HEK293 (cell line): ENCODE results near the gene SMC4.

Source experiments
- CTCF ChIA-PET: fragments of 350-600 bp; formaldehyde crosslinking; extraction: SDS; loops from one replicate; lab custom pipeline; 2021; ENCODE audit warnings: antibody characterized with exemption; lab: Yijun Ruan, JAX
- POLR2A ChIA-PET: fragments of 300-600 bp; formaldehyde crosslinking; extraction: SDS; loops from one replicate; lab custom pipeline; 2020; ENCODE audit warnings: antibody characterized with exemption, inconsistent platforms; lab: Yijun Ruan, JAX
- H3K27ac ChIP-seq: fragments of 200-500 bp; sonication (Bioruptor generic); 2 replicates; pipeline ENCODE4 v1.5.1; 2014; ENCODE audit warnings: low read depth, low read length, control low read depth, inconsistent platforms; ENCODE audit errors: extremely low read depth
- H3K36me3 ChIP-seq, 2 experiments: fragments of 200-500 bp in 1 of 2; sonication (Bioruptor generic) in 1 of 2; 1 replicate in 1 of 2; 2 replicates in 1 of 2; pipeline ENCODE4 v1.5.1; 2014 to 2017; ENCODE audit warnings: inconsistent platforms in 2 of 2, low read length in 2 of 2; ENCODE audit not compliant: control insufficient read depth in 2 of 2, insufficient read depth in 1 of 2
- H3K4me1 ChIP-seq: fragments of 200-500 bp; sonication (Bioruptor generic); 2 replicates; pipeline ENCODE4 v1.5.1; 2014; ENCODE audit warnings: mild to moderate bottlenecking, low read length, inconsistent platforms; ENCODE audit not compliant: control insufficient read depth, insufficient read depth
- H3K4me3 ChIP-seq: 2 replicates; pipeline ENCODE4 v1.5.1; 2011; ENCODE audit warnings: low read depth, mild to moderate bottlenecking, control low read depth, low read length, moderate library complexity
- H3K9me3 ChIP-seq: fragments of 200-500 bp; sonication (Bioruptor generic); 2 replicates; pipeline ENCODE4 v1.5.1; 2014; ENCODE audit warnings: low read depth, low read length, inconsistent platforms; ENCODE audit not compliant: control insufficient read depth, insufficient read depth
- EGR2 ChIP-seq: fragments of 450-650 bp; formaldehyde crosslinking; IDR thresholded peaks from 2 replicates; pipeline ENCODE4 v1.5.1; 2016; ENCODE audit warnings: low read depth, missing biosample characterization, missing genetic modification characterization
- HIC1 ChIP-seq: fragments of 450-650 bp; formaldehyde crosslinking; IDR thresholded peaks from 2 replicates; pipeline ENCODE4 v1.5.1; 2016; ENCODE audit warnings: missing biosample characterization, missing genetic modification characterization
- KLF17 ChIP-seq: fragments of 450-650 bp; formaldehyde crosslinking; IDR thresholded peaks from 2 replicates; pipeline ENCODE4 v1.5.1; 2016; ENCODE audit warnings: missing biosample characterization, missing genetic modification characterization
- MYNN ChIP-seq: fragments of 450-650 bp; formaldehyde crosslinking; IDR thresholded peaks from 2 replicates; pipeline ENCODE4 v1.5.1; 2016; ENCODE audit warnings: missing biosample characterization, missing genetic modification characterization, borderline replicate concordance
- MZF1 ChIP-seq: fragments of 450-650 bp; formaldehyde crosslinking; IDR thresholded peaks from 2 replicates; pipeline ENCODE4 v1.5.1; 2017; ENCODE audit warnings: missing biosample characterization, missing genetic modification characterization, borderline replicate concordance
- ZBTB11 ChIP-seq: fragments of 450-650 bp; formaldehyde crosslinking; conservative IDR thresholded peaks from 2 replicates; pipeline ENCODE4 v1.5.1; 2016; ENCODE audit warnings: low read depth, missing biosample characterization, missing genetic modification characterization
- ZBTB20 ChIP-seq: fragments of 450-650 bp; formaldehyde crosslinking; IDR thresholded peaks from 2 replicates; pipeline ENCODE4 v1.5.1; 2016; ENCODE audit warnings: missing biosample characterization, missing genetic modification characterization
- ZBTB7A ChIP-seq: fragments of 450-650 bp; formaldehyde crosslinking; IDR thresholded peaks from 2 replicates; pipeline ENCODE4 v1.5.1; 2016; ENCODE audit warnings: low read depth, missing biosample characterization, missing genetic modification characterization
- ZNF138 ChIP-seq: fragments of 450-650 bp; formaldehyde crosslinking; IDR thresholded peaks from 2 replicates; pipeline ENCODE4 v1.5.1; 2016; ENCODE audit warnings: missing biosample characterization, missing genetic modification characterization, borderline replicate concordance
- ZNF155 ChIP-seq: fragments of 450-650 bp; formaldehyde crosslinking; IDR thresholded peaks from 2 replicates; pipeline ENCODE4 v1.5.1; 2016; ENCODE audit warnings: missing biosample characterization, missing genetic modification characterization
- ZNF157 ChIP-seq: fragments of 450-650 bp; formaldehyde crosslinking; IDR thresholded peaks from 2 replicates; pipeline ENCODE4 v1.5.1; 2016; ENCODE audit warnings: missing biosample characterization, missing genetic modification characterization
- ZNF18 ChIP-seq: fragments of 450-650 bp; formaldehyde crosslinking; IDR thresholded peaks from 2 replicates; pipeline ENCODE4 v1.5.1; 2016; ENCODE audit warnings: missing biosample characterization, missing genetic modification characterization
- ZNF398 ChIP-seq: fragments of 450-650 bp; formaldehyde crosslinking; IDR thresholded peaks from 2 replicates; pipeline ENCODE4 v1.5.1; 2017; ENCODE audit warnings: missing biosample characterization, missing genetic modification characterization
- ZNF416 ChIP-seq: fragments of 450-650 bp; formaldehyde crosslinking; IDR thresholded peaks from 2 replicates; pipeline ENCODE4 v1.5.1; 2016; ENCODE audit warnings: missing biosample characterization, missing genetic modification characterization
- ZNF501 ChIP-seq: fragments of 450-650 bp; formaldehyde crosslinking; IDR thresholded peaks from 2 replicates; pipeline ENCODE4 v1.5.1; 2016; ENCODE audit warnings: missing biosample characterization, missing genetic modification characterization
- ZNF548 ChIP-seq: fragments of 450-650 bp; formaldehyde crosslinking; IDR thresholded peaks from 2 replicates; pipeline ENCODE4 v1.5.1; 2016; ENCODE audit warnings: missing biosample characterization, missing genetic modification characterization
- ZNF555 ChIP-seq: fragments of 450-650 bp; formaldehyde crosslinking; conservative IDR thresholded peaks from 2 replicates; pipeline ENCODE4 v1.5.1; 2017; ENCODE audit warnings: missing biosample characterization, mild to moderate bottlenecking, missing genetic modification characterization, inconsistent platforms
- ZNF571 ChIP-seq: fragments of 450-650 bp; formaldehyde crosslinking; IDR thresholded peaks from 2 replicates; pipeline ENCODE4 v1.5.0; 2017; ENCODE audit warnings: missing biosample characterization, missing genetic modification characterization
- ZNF747 ChIP-seq: fragments of 450-650 bp; formaldehyde crosslinking; IDR thresholded peaks from 2 replicates; pipeline ENCODE4 v1.5.1; 2016; ENCODE audit warnings: missing biosample characterization, missing genetic modification characterization

SMC4 gene

GRCh38 chr3:160455846-160456245, 56.4 kb downstream of the SMC4 start:
- CTCF ChIA-PET, result interaction anchor here (0.6 kb wide), 1 partner anchor 1195 kb away, joined by 3 read pairs; no protein-coding TSS in a partner anchor
- TF ChIP-seq MYNN (tag by site-specific recombination) (no peak), HIC1 (tag by site-specific recombination) (no peak), ZNF501 (tag by site-specific recombination) (no peak), ZBTB7A (tag by site-specific recombination) (no peak), ZNF416 (tag by site-specific recombination) (no peak)
- Histone ChIP-seq H3K4me3 (no peak overlapping the region), H3K27ac (no peak overlapping the region), H3K9me3 (no peaks in the 10 kb centered on the region), H3K4me1 (no peaks in the 10 kb centered on the region), H3K36me3 (no peaks in the 10 kb centered on the region)
- POLR2A ChIA-PET, result no interaction called here

- Histone ChIP-seq H3K27ac (no peak overlapping the region), H3K36me3 (no peaks in the 10 kb centered on the region), H3K4me3 (no peak overlapping the region), H3K9me3 (no peaks in the 10 kb centered on the region), H3K4me1 (no peaks in the 10 kb centered on the region)
- POLR2A ChIA-PET, result interaction anchor here (2.9 kb wide), 1 partner anchor 8 kb away, joined by 13 read pairs; the partner anchor contains the start of gene TRIM59
- no peak for TF ChIP-seq ZNF155 (tag by site-specific recombination)
- TF ChIP-seq ZNF747 (tag by site-specific recombination), result no peak
- no peak for TF ChIP-seq KLF17 (tag by site-specific recombination)
- TF ChIP-seq ZBTB20, result no peak
- TF ChIP-seq ZNF398 (tag by site-specific recombination), result no peak
- no peak for TF ChIP-seq ZNF571 (tag by site-specific recombination)
- no peak for TF ChIP-seq ZNF157 (tag by site-specific recombination)
- no peak for TF ChIP-seq MZF1 (tag by site-specific recombination)
- no peak for TF ChIP-seq ZNF18 (tag by site-specific recombination)
- no peak for TF ChIP-seq EGR2 (tag by site-specific recombination)
- no peak for TF ChIP-seq ZNF555 (tag by site-specific recombination)
- no peak for TF ChIP-seq ZNF138
- no peak for TF ChIP-seq ZNF548 (tag by site-specific recombination)
- no peak for TF ChIP-seq ZBTB11 (tag by site-specific recombination)
- CTCF ChIA-PET, result interaction anchor here (0.6 kb wide), 1 partner anchor 311 kb away, joined by 3 read pairs; no protein-coding TSS in a partner anchor
Observed at GRCh38 chr3:160458151-160458550, 58.7 kb downstream of the SMC4 start.
